Panc1 (cell line): ENCODE measurements around the gene NELFCD. TPM values are rescaled to one million over a fixed set of nuclear protein-coding genes. Genes with fewer than 3 reads are reported as not detected.
"Not testable (repeated sequence)": the region's sequence is repeated elsewhere in the genome, so short reads cannot be mapped to it uniquely, and the experiment has no call there.

Source experiments
- ATAC-seq: fragments of 200-7000 bp; cut with Tn5 transposase; 2 replicates; pipeline ENCODE4 v1.9.1; 2020; ENCODE audit warnings: mild to moderate bottlenecking, moderate library complexity
- BruUV-seq: library from RNA; stranded (reverse); fragments of 400-500 nt; replicated peaks from 2 replicates; lab custom pipeline; 2021; lab: Mats Ljungman, UMichigan
- CTCF ChIA-PET: fragments of 300-600 bp; sonication (Branson Sonifier 250); formaldehyde crosslinking; loops from one replicate; lab custom pipeline; 2022; ENCODE audit warnings: antibody characterized with exemption; lab: Charles Lee
- POLR2A ChIA-PET: fragments of 300-600 bp; sonication (Branson Sonifier 250); formaldehyde crosslinking; loops from one replicate; lab custom pipeline; 2022; ENCODE audit warnings: antibody characterized with exemption; lab: Charles Lee
- DNase-seq: peaks from one replicate; pipeline ENCODE4 v3.0.0-alpha.2; 2010; ENCODE audit warnings: low read depth, low spot score
- H3K27ac ChIP-seq: 2 replicates; pipeline ENCODE4 v1.5.1; 2011; ENCODE audit warnings: mild to moderate bottlenecking, low read length, inconsistent platforms
- H3K27me3 ChIP-seq: fragments of 200-500 bp; sonication (Bioruptor generic); 2 replicates; pipeline ENCODE4 v1.6.0; 2014; ENCODE audit warnings: low read length, inconsistent platforms; ENCODE audit not compliant: control insufficient read depth, insufficient read depth
- H3K36me3 ChIP-seq: fragments of 200-500 bp; sonication (Bioruptor generic); 2 replicates; pipeline ENCODE4 v1.5.1; 2014; ENCODE audit warnings: inconsistent platforms, mild to moderate bottlenecking, low read length, moderate library complexity; ENCODE audit not compliant: control insufficient read depth, insufficient read depth
- H3K4me1 ChIP-seq: 2 replicates; pipeline ENCODE4 v1.5.1; 2011; ENCODE audit warnings: inconsistent platforms, mild to moderate bottlenecking, low read length, moderate library complexity; ENCODE audit not compliant: control insufficient read depth, insufficient read depth
- H3K4me3 ChIP-seq, 2 experiments: 2 replicates each; pipeline ENCODE4 v1.5.1; 2011 to 2012; ENCODE audit warnings: low read depth in 2 of 2, low read length in 2 of 2, mild to moderate bottlenecking in 2 of 2, inconsistent platforms in 1 of 2, moderate library complexity in 1 of 2
- H3K9me3 ChIP-seq: fragments of 200-500 bp; sonication (Bioruptor generic); 2 replicates; pipeline ENCODE4 v1.5.1; 2014; ENCODE audit warnings: low read depth, mild to moderate bottlenecking, inconsistent platforms, low read length, moderate library complexity; ENCODE audit not compliant: control insufficient read depth, insufficient read depth
- CTCF ChIP-seq: fragments of 450-650 bp; IDR thresholded peaks from 2 replicates; pipeline ENCODE4 v1.5.1; 2017; ENCODE audit warnings: mild to moderate bottlenecking
- POLR2AphosphoS5 ChIP-seq: IDR thresholded peaks from 2 replicates; pipeline ENCODE4 v1.6.1; 2012; ENCODE audit warnings: mild to moderate bottlenecking, low read depth, low read length, moderate library complexity
- SIN3A ChIP-seq: IDR thresholded peaks from 2 replicates; pipeline ENCODE4 v1.6.1; 2012; ENCODE audit warnings: low read depth, mild to moderate bottlenecking, low read length, moderate library complexity, borderline replicate concordance; ENCODE audit not compliant: insufficient read depth
- TCF7L2 ChIP-seq: IDR thresholded peaks from 2 replicates; pipeline ENCODE4 v1.6.1; 2011; ENCODE audit warnings: mild to moderate bottlenecking, low read depth, low read length, inconsistent platforms
- in situ Hi-C: cut with HindIII; loops from 2 replicates; pipeline ENCODE4 v1.10.0; 2016; ENCODE audit warnings: low sequenced_read_pairs, low pct_unique_long_range_greater_than_20kb
- intact Hi-C: fragments of 100-400 bp; cut with micrococcal nuclease; formaldehyde crosslinking; loops from one replicate; pipeline ENCODE4 v1.10.0; 2022; ENCODE audit not compliant: unreplicated experiment
- total RNA-seq: library from RNA; stranded (reverse); gene quantifications from one replicate; pipeline ENCODE4 v1.2.1, GENCODE V29; 2021; ENCODE audit not compliant: unreplicated experiment
- TF ChIP-seq, protein P1 (sequence below), 2 experiments: IDR thresholded peaks; 2 replicates each; pipeline ENCODE4 v1.6.1; 2011 to 2012; ENCODE audit warnings: low read depth in 2 of 2, control low read depth in 1 of 2, low read length in 1 of 2, mild to moderate bottlenecking in 1 of 2, moderate library complexity in 1 of 2; ENCODE audit not compliant: insufficient read depth in 1 of 2

The NELFCD gene
- total RNA-seq, 1 experiment from 2014 or later, result 108 TPM

DNA sequence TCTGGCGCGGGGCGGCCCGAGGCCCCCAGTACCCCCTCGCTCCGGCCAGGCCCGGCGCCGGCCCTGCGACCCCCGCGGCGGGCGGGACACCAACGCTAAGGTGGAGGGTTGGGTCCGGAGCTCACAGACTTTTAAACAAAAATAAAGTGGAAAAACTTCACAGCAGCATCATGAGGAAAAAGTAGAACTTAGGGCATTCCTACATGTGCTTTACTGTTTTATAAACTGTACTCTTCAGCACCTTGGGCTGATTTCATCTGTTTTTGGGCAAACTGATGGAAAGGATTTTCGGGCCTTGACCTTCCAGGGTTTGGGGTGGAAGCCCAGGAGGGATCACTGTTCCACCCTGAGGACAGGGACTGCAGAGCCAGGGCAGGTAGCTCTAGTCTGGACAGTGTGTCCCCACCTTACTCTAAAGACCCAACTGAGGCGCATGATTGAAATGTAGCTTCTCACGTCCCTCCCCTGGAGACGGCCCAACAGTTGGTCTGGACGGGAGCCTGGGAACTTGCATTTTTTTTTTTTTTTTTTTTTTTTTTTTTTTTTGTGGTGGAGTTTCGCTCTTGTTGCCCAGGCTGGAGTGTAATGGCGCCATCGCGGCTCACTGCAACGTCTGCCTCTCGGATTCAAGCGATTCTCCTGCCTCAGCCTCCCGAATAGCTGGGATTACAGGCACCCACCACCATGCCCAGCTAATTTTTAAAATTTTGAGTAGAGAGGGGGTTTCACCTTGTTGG, 740 bp downstream of the NELFCD start:
- no TSS peak for BruUV-seq
- ChIA-PET POLR2A (interaction anchor here (0.7 kb wide), 1 partner anchor 11 kb away, joined by 5 read pairs; no protein-coding TSS in a partner anchor), CTCF (no interaction called here)
- peaks cover 3% of the 10 kb centered on the region; the same call in 1 of the 2 replicates for H3K36me3 ChIP-seq
- DNase-seq (no peak), ATAC-seq (0 out of 2 replicates have a peak, but pooled peaks have one; percentile 33)
- in situ Hi-C loops (no loop called here), intact Hi-C loops (loop anchor here (10.0 kb wide), 1 partner anchor 87 kb away; no protein-coding TSS in a partner anchor)
- TF ChIP-seq CTCF, result no peak
- TF ChIP-seq TCF7L2, result no peak
- TF ChIP-seq, protein P1, sequence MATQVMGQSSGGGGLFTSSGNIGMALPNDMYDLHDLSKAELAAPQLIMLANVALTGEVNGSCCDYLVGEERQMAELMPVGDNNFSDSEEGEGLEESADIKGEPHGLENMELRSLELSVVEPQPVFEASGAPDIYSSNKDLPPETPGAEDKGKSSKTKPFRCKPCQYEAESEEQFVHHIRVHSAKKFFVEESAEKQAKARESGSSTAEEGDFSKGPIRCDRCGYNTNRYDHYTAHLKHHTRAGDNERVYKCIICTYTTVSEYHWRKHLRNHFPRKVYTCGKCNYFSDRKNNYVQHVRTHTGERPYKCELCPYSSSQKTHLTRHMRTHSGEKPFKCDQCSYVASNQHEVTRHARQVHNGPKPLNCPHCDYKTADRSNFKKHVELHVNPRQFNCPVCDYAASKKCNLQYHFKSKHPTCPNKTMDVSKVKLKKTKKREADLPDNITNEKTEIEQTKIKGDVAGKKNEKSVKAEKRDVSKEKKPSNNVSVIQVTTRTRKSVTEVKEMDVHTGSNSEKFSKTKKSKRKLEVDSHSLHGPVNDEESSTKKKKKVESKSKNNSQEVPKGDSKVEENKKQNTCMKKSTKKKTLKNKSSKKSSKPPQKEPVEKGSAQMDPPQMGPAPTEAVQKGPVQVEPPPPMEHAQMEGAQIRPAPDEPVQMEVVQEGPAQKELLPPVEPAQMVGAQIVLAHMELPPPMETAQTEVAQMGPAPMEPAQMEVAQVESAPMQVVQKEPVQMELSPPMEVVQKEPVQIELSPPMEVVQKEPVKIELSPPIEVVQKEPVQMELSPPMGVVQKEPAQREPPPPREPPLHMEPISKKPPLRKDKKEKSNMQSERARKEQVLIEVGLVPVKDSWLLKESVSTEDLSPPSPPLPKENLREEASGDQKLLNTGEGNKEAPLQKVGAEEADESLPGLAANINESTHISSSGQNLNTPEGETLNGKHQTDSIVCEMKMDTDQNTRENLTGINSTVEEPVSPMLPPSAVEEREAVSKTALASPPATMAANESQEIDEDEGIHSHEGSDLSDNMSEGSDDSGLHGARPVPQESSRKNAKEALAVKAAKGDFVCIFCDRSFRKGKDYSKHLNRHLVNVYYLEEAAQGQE (IDR thresholded peaks at IDR 0.05; ENCODE audit: insufficient read depth in 1 of 2, low read depth in 2 of 2, low read length in 1 of 2), result no peak
- no peak for TF ChIP-seq SIN3A
- H3K27me3 ChIP-seq, result no peaks in the 10 kb centered on the region
- peak overlapping the region; percentile 91 for H3K27ac ChIP-seq
- H3K9me3 ChIP-seq, result no peaks in the 10 kb centered on the region
- peak overlapping the region; percentile 88 to 96 for H3K4me3 ChIP-seq
- peaks cover 10% of the 10 kb centered on the region; the same call in 1 of the 2 replicates for H3K4me1 ChIP-seq

DNA sequence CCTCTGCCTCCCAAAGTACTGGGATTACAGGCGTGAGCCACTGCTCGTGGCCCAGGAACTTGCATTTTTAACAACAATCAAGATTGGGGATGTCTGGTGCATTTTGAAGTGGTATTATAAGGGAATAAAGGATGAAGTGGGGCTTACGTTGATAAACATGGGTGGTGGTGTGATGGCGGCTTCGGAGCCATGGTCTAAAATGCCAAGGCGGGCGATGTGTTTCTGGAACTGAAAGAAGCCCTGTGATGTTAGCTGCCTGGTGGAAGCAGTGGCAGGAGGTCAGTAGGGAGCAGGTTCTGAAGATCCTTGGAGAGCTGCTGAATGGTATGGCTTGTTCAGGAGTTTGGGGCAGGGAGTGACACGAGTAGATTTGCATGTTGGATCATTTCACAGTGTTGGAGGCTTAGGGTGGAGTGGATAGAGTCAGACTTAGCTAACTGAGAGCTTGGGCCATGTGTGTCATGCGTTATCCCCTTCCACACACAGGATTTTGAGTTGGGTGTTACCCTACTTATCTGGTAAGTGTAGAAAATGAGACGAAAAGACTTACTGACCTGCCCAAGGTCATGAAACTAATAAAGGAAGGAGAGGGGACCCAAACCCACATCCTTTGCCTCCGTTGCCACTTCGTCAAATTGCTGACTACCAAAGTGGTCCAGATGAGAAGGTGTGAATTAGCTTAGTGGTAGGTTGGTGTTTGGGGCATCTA, 1.5 kb downstream of the NELFCD start:
- no peaks in the 10 kb centered on the region for H3K27me3 ChIP-seq
- peaks cover 10% of the 10 kb centered on the region; the same call in 1 of the 2 replicates for H3K4me1 ChIP-seq
- in situ Hi-C loops, result no loop called here
- H3K9me3 ChIP-seq, result no peaks in the 10 kb centered on the region
- peaks cover 6% of the 10 kb centered on the region for H3K36me3 ChIP-seq
- ATAC-seq, result no peak
- TSS peak; percentile 66 for BruUV-seq
- H3K27ac ChIP-seq, result peak overlapping the region; percentile 91
- ChIA-PET CTCF (no interaction called here), POLR2A (interaction anchor here (0.7 kb wide), 3 partner anchors 10 to 289 kb away, joined by 3 to 5 read pairs (median 4); no protein-coding TSS in a partner anchor)
- no peak for DNase-seq
- H3K4me3 ChIP-seq, result peak overlapping the region; percentile 88 to 96
- intact Hi-C loops, result loop anchor here (10.0 kb wide), 1 partner anchor 88 kb away; no protein-coding TSS in a partner anchor
- TF ChIP-seq TCF7L2 (no peak), SIN3A (no peak), POLR2AphosphoS5 (no peak), CTCF (no peak)
- TF ChIP-seq, protein P1 (IDR thresholded peaks at IDR 0.05; ENCODE audit: insufficient read depth in 1 of 2, low read depth in 2 of 2, low read length in 1 of 2), result no peak

- BruUV-seq, H3K27me3 ChIP-seq, ATAC-seq, H3K4me3 ChIP-seq, H3K27ac ChIP-seq, H3K9me3 ChIP-seq, in situ Hi-C loops, DNase-seq, CTCF ChIA-PET: not testable (repeated sequence)
- POLR2A ChIA-PET, result interaction anchor here (0.7 kb wide), 2 partner anchors 264 to 288 kb away, joined by 3 to 4 read pairs; no protein-coding TSS in a partner anchor
- Histone ChIP-seq H3K36me3 (peaks cover 11% of the 10 kb centered on the region), H3K4me1 (peaks cover 10% of the 10 kb centered on the region; the same call in 1 of the 2 replicates)
- intact Hi-C loops, result loop anchor here (10.0 kb wide), 1 partner anchor 88 kb away; no protein-coding TSS in a partner anchor
Observed at GRCh38 chr20:58983115-58983468, 2.0 kb downstream of the NELFCD start.
